Measurements from ENCODE around the gene SPN.
"Not testable (repeated sequence)": the region's sequence is repeated elsewhere in the genome, so short reads cannot be mapped to it uniquely, and the experiment has no call there.

The SPN gene

GRCh38 chr16:29663016-29663806 lies at the start of gene SPN:
TSS of gene SPN (plus strand) at chr16:29663247. CDS start at chr16:29663729, 482 bp downstream.
- Histone ChIP-seq H2AFZ (ENCODE audit: low read length, unreplicated experiment) (no peak within 1 kb of the TSS), H3K36me3 (ENCODE audit: insufficient read depth, low read length) (no peaks in the 10 kb centered on the region), H3K79me2 (ENCODE audit: control insufficient read depth, insufficient read depth, low read length, unreplicated experiment) (no peaks in the 10 kb centered on the region), H3K4me3 (ENCODE audit: low read depth, low read length) (no peak within 1 kb of the TSS), H3K27me3 (ENCODE audit: insufficient read depth, low read length) (no peaks in the 10 kb centered on the region), H3K4me1 (ENCODE audit: control insufficient read depth, insufficient read depth, low read length, unreplicated experiment) (no peaks in the 10 kb centered on the region), H3K27ac (ENCODE audit: low read depth, low read length) (no peak within 1 kb of the TSS)

- H3K4me3 ChIP-seq (ENCODE audit: low read depth, low read length): peak overlapping the region; percentile 90
- peaks cover 27% of the 10 kb centered on the region for H3K79me2 ChIP-seq (ENCODE audit: control insufficient read depth, insufficient read depth, low read length, unreplicated experiment)
- peak overlapping the region; percentile 86 for H3K27ac ChIP-seq (ENCODE audit: low read depth, low read length)
- H3K36me3 ChIP-seq (ENCODE audit: insufficient read depth, low read length); H3K27me3 ChIP-seq (ENCODE audit: insufficient read depth, low read length); H3K4me1 ChIP-seq (ENCODE audit: control insufficient read depth, insufficient read depth, low read length, unreplicated experiment); H2AFZ ChIP-seq (ENCODE audit: low read length, unreplicated experiment): not testable (repeated sequence)
Observed at GRCh38 chr16:29613307-29614057, 49.6 kb upstream of the SPN start.

- peaks cover 20% of the 10 kb centered on the region for H3K79me2 ChIP-seq (ENCODE audit: control insufficient read depth, insufficient read depth, low read length, unreplicated experiment)
- H3K27ac ChIP-seq (ENCODE audit: low read depth, low read length); H2AFZ ChIP-seq (ENCODE audit: low read length, unreplicated experiment); H3K4me1 ChIP-seq (ENCODE audit: control insufficient read depth, insufficient read depth, low read length, unreplicated experiment); H3K4me3 ChIP-seq (ENCODE audit: low read depth, low read length); H3K27me3 ChIP-seq (ENCODE audit: insufficient read depth, low read length); H3K36me3 ChIP-seq (ENCODE audit: insufficient read depth, low read length): not testable (repeated sequence)
Observed at GRCh38 chr16:29614691-29615314, 48.2 kb upstream of the SPN start.

GRCh38 chr16:29616127-29616526 lies 46.9 kb upstream of the SPN start:
- H3K27ac ChIP-seq (ENCODE audit: low read depth, low read length); H2AFZ ChIP-seq (ENCODE audit: low read length, unreplicated experiment); H3K27me3 ChIP-seq (ENCODE audit: insufficient read depth, low read length); H3K36me3 ChIP-seq (ENCODE audit: insufficient read depth, low read length); H3K4me1 ChIP-seq (ENCODE audit: control insufficient read depth, insufficient read depth, low read length, unreplicated experiment); H3K4me3 ChIP-seq (ENCODE audit: low read depth, low read length): not testable (repeated sequence)
- H3K79me2 ChIP-seq (ENCODE audit: control insufficient read depth, insufficient read depth, low read length, unreplicated experiment): peaks cover 12% of the 10 kb centered on the region

- not testable (repeated sequence) for H2AFZ ChIP-seq (ENCODE audit: low read length, unreplicated experiment); H3K36me3 ChIP-seq (ENCODE audit: insufficient read depth, low read length); H3K27ac ChIP-seq (ENCODE audit: low read depth, low read length); H3K4me1 ChIP-seq (ENCODE audit: control insufficient read depth, insufficient read depth, low read length, unreplicated experiment); H3K79me2 ChIP-seq (ENCODE audit: control insufficient read depth, insufficient read depth, low read length, unreplicated experiment); H3K4me3 ChIP-seq (ENCODE audit: low read depth, low read length); H3K27me3 ChIP-seq (ENCODE audit: insufficient read depth, low read length)
Observed at GRCh38 chr16:29620591-29620990, 42.5 kb upstream of the SPN start.

GRCh38 chr16:29622738-29623137 lies 40.3 kb upstream of the SPN start:
- not testable (repeated sequence) for H2AFZ ChIP-seq (ENCODE audit: low read length, unreplicated experiment); H3K36me3 ChIP-seq (ENCODE audit: insufficient read depth, low read length)

GRCh38 chr16:29623253-29623652 lies 39.8 kb upstream of the SPN start:
- H3K4me1 ChIP-seq (ENCODE audit: control insufficient read depth, insufficient read depth, low read length, unreplicated experiment); H3K27ac ChIP-seq (ENCODE audit: low read depth, low read length); H3K4me3 ChIP-seq (ENCODE audit: low read depth, low read length); H3K27me3 ChIP-seq (ENCODE audit: insufficient read depth, low read length); H3K36me3 ChIP-seq (ENCODE audit: insufficient read depth, low read length); H3K79me2 ChIP-seq (ENCODE audit: control insufficient read depth, insufficient read depth, low read length, unreplicated experiment); H2AFZ ChIP-seq (ENCODE audit: low read length, unreplicated experiment): not testable (repeated sequence)

More at GRCh38 chr16:29622738-29623137, 40.3 kb upstream of the SPN start:
- H3K79me2 ChIP-seq (ENCODE audit: control insufficient read depth, insufficient read depth, low read length, unreplicated experiment); H3K27me3 ChIP-seq (ENCODE audit: insufficient read depth, low read length); H3K27ac ChIP-seq (ENCODE audit: low read depth, low read length); H3K4me1 ChIP-seq (ENCODE audit: control insufficient read depth, insufficient read depth, low read length, unreplicated experiment); H3K4me3 ChIP-seq (ENCODE audit: low read depth, low read length): not testable (repeated sequence)

GRCh38 chr16:29625114-29625513 lies 37.9 kb upstream of the SPN start:
- not testable (repeated sequence) for H3K79me2 ChIP-seq (ENCODE audit: control insufficient read depth, insufficient read depth, low read length, unreplicated experiment); H3K4me3 ChIP-seq (ENCODE audit: low read depth, low read length); H3K27me3 ChIP-seq (ENCODE audit: insufficient read depth, low read length); H3K4me1 ChIP-seq (ENCODE audit: control insufficient read depth, insufficient read depth, low read length, unreplicated experiment); H3K27ac ChIP-seq (ENCODE audit: low read depth, low read length); H2AFZ ChIP-seq (ENCODE audit: low read length, unreplicated experiment); H3K36me3 ChIP-seq (ENCODE audit: insufficient read depth, low read length)

- H2AFZ ChIP-seq (ENCODE audit: low read length, unreplicated experiment); H3K27ac ChIP-seq (ENCODE audit: low read depth, low read length); H3K4me3 ChIP-seq (ENCODE audit: low read depth, low read length); H3K79me2 ChIP-seq (ENCODE audit: control insufficient read depth, insufficient read depth, low read length, unreplicated experiment); H3K27me3 ChIP-seq (ENCODE audit: insufficient read depth, low read length); H3K4me1 ChIP-seq (ENCODE audit: control insufficient read depth, insufficient read depth, low read length, unreplicated experiment); H3K36me3 ChIP-seq (ENCODE audit: insufficient read depth, low read length): not testable (repeated sequence)
Observed at GRCh38 chr16:29626778-29627331, 36.2 kb upstream of the SPN start.

GRCh38 chr16:29627661-29628075 lies 35.4 kb upstream of the SPN start:
- not testable (repeated sequence) for H3K36me3 ChIP-seq (ENCODE audit: insufficient read depth, low read length); H3K27ac ChIP-seq (ENCODE audit: low read depth, low read length)

More at GRCh38 chr16:29627661-29628075, 35.4 kb upstream of the SPN start:
- not testable (repeated sequence) for H3K27me3 ChIP-seq (ENCODE audit: insufficient read depth, low read length); H3K4me1 ChIP-seq (ENCODE audit: control insufficient read depth, insufficient read depth, low read length, unreplicated experiment); H3K79me2 ChIP-seq (ENCODE audit: control insufficient read depth, insufficient read depth, low read length, unreplicated experiment); H3K4me3 ChIP-seq (ENCODE audit: low read depth, low read length); H2AFZ ChIP-seq (ENCODE audit: low read length, unreplicated experiment)

Measured in ACC112 (cell line).